Activated CD4-positive, alpha-beta T cell treated with anti-CD3 and anti-CD28 coated beads for 4 hours (primary cell): ENCODE measurements around the gene ZNF169.
"Not testable (repeated sequence)": the region's sequence is repeated elsewhere in the genome, so short reads cannot be mapped to it uniquely, and the experiment has no call there.

Source experiments
- DNase-seq, 2 donors: peaks; one replicate each; pipeline ENCODE4 v3.0.0-alpha.2; 2020

The ZNF169 gene

GRCh38 chr9:94259077-94259862 is at the start of gene ZNF169:
TSS of gene ZNF169 (plus strand) at chr9:94259298. CDS start at chr9:94278813, 19,515 bp downstream.
- peak; percentile 85 to 89 for DNase-seq

GRCh38 chr9:94210616-94211603 is 48.2 kb upstream of the ZNF169 start:
- no peak for DNase-seq

- no peak for DNase-seq
Measured at GRCh38 chr9:94212091-94212490, 47.0 kb upstream of the ZNF169 start.

- DNase-seq: no peak
Measured at GRCh38 chr9:94212531-94212930, 46.6 kb upstream of the ZNF169 start.

GRCh38 chr9:94213511-94214124 is 45.5 kb upstream of the ZNF169 start:
- DNase-seq: peak; percentile 67 to 73

- no peak for DNase-seq
Measured at GRCh38 chr9:94222870-94223269, 36.2 kb upstream of the ZNF169 start.

- DNase-seq: not testable (repeated sequence)
Measured at GRCh38 chr9:94225413-94225812, 33.7 kb upstream of the ZNF169 start.

- no peak for DNase-seq
Measured at GRCh38 chr9:94228616-94229015, 30.5 kb upstream of the ZNF169 start.

GRCh38 chr9:94232428-94232827 is 26.7 kb upstream of the ZNF169 start:
- no peak for DNase-seq

- not testable (repeated sequence) for DNase-seq
Measured at GRCh38 chr9:94241098-94241497, 18.0 kb upstream of the ZNF169 start.

GRCh38 chr9:94245651-94246050 is 13.4 kb upstream of the ZNF169 start:
- no peak for DNase-seq

GRCh38 chr9:94250456-94250855 is 8.6 kb upstream of the ZNF169 start:
- no peak for DNase-seq

- no peak for DNase-seq
Measured at GRCh38 chr9:94256007-94256406, 3.1 kb upstream of the ZNF169 start.

- DNase-seq: not testable (repeated sequence)
Measured at GRCh38 chr9:94265626-94266402, 6.7 kb downstream of the ZNF169 start.

- DNase-seq: no peak
Measured at GRCh38 chr9:94269264-94269663, 10.2 kb downstream of the ZNF169 start.

- DNase-seq: no peak
Measured at GRCh38 chr9:94270009-94270408, 10.9 kb downstream of the ZNF169 start.

GRCh38 chr9:94277029-94277428 is 17.9 kb downstream of the ZNF169 start:
- not testable (repeated sequence) for DNase-seq

- DNase-seq: no peak
Measured at GRCh38 chr9:94277885-94278536, 18.9 kb downstream of the ZNF169 start.

GRCh38 chr9:94280409-94280989 is 21.4 kb downstream of the ZNF169 start:
- DNase-seq: no peak

GRCh38 chr9:94281101-94281500 is 22.0 kb downstream of the ZNF169 start:
- DNase-seq: no peak

- DNase-seq: no peak
Measured at GRCh38 chr9:94286116-94286515, 27.0 kb downstream of the ZNF169 start.
